IPS-15b (cell line): ENCODE measurements around the gene HAVCR1.
"Not testable (repeated sequence)": the region's sequence is repeated elsewhere in the genome, so short reads cannot be mapped to it uniquely, and the experiment has no call there.

Experiments
- H3K27me3 ChIP-seq: one replicate; pipeline ENCODE4 v1.6.1; 2013; ENCODE audit warnings: low read length; ENCODE audit not compliant: control insufficient read depth, insufficient read depth
- H3K36me3 ChIP-seq: one replicate; pipeline ENCODE4 v1.6.1; 2013; ENCODE audit warnings: low read length; ENCODE audit not compliant: control insufficient read depth, insufficient read depth
- H3K4me1 ChIP-seq: one replicate; pipeline ENCODE4 v1.6.1; 2013; ENCODE audit warnings: mild to moderate bottlenecking, low read length; ENCODE audit not compliant: control insufficient read depth, insufficient read depth
- H3K4me3 ChIP-seq: one replicate; pipeline ENCODE4 v1.5.1; 2013; ENCODE audit warnings: low read depth, low read length
- H3K9ac ChIP-seq: one replicate; pipeline ENCODE4 v1.6.1; 2013; ENCODE audit warnings: low read depth, mild to moderate bottlenecking, low read length
- H3K9me3 ChIP-seq: one replicate; pipeline ENCODE4 v1.6.1; 2013; ENCODE audit warnings: mild to moderate bottlenecking, low read length; ENCODE audit not compliant: control insufficient read depth, insufficient read depth

Gene HAVCR1

GRCh38 chr5:157068785-157069184, 9.9 kb upstream of the HAVCR1 start:
- no peak overlapping the region for H3K4me3 ChIP-seq
- H3K9ac ChIP-seq: no peak overlapping the region
- no peaks in the 10 kb centered on the region for H3K4me1 ChIP-seq
- no peaks in the 10 kb centered on the region for H3K36me3 ChIP-seq
- no peaks in the 10 kb centered on the region for H3K27me3 ChIP-seq
- H3K9me3 ChIP-seq: no peaks in the 10 kb centered on the region

GRCh38 chr5:157068339-157068738, 9.4 kb upstream of the HAVCR1 start:
- Histone ChIP-seq H3K4me1 (no peaks in the 10 kb centered on the region), H3K36me3 (no peaks in the 10 kb centered on the region), H3K9me3 (no peaks in the 10 kb centered on the region), H3K4me3 (no peak overlapping the region), H3K9ac (no peak overlapping the region), H3K27me3 (no peaks in the 10 kb centered on the region)

- Histone ChIP-seq H3K27me3 (no peaks in the 10 kb centered on the region), H3K4me3 (no peak overlapping the region), H3K4me1 (no peaks in the 10 kb centered on the region), H3K9me3 (no peaks in the 10 kb centered on the region), H3K36me3 (no peaks in the 10 kb centered on the region), H3K9ac (no peak overlapping the region)
Measured at GRCh38 chr5:157067005-157067404, 8.1 kb upstream of the HAVCR1 start.

GRCh38 chr5:157066080-157066479, 7.2 kb upstream of the HAVCR1 start:
- Histone ChIP-seq H3K9ac (no peak overlapping the region), H3K4me3 (no peak overlapping the region), H3K27me3 (no peaks in the 10 kb centered on the region), H3K4me1 (no peaks in the 10 kb centered on the region), H3K9me3 (no peaks in the 10 kb centered on the region), H3K36me3 (no peaks in the 10 kb centered on the region)

- H3K9me3 ChIP-seq: no peaks in the 10 kb centered on the region
- H3K27me3 ChIP-seq: no peaks in the 10 kb centered on the region
- no peak overlapping the region for H3K9ac ChIP-seq
- no peaks in the 10 kb centered on the region for H3K36me3 ChIP-seq
- no peak overlapping the region for H3K4me3 ChIP-seq
- H3K4me1 ChIP-seq: no peaks in the 10 kb centered on the region
Measured at GRCh38 chr5:157063776-157064430, 5.0 kb upstream of the HAVCR1 start.

- no peaks in the 10 kb centered on the region for H3K36me3 ChIP-seq
Measured at GRCh38 chr5:157059891-157060290, 975 bp upstream of the HAVCR1 start.

GRCh38 chr5:157057459-157058370, 1.2 kb downstream of the HAVCR1 start:
- Histone ChIP-seq H3K9ac (no peak overlapping the region), H3K27me3 (no peaks in the 10 kb centered on the region), H3K36me3 (no peaks in the 10 kb centered on the region), H3K4me1 (no peaks in the 10 kb centered on the region), H3K4me3 (no peak overlapping the region), H3K9me3 (no peaks in the 10 kb centered on the region)

More at GRCh38 chr5:157059891-157060290, 975 bp upstream of the HAVCR1 start:
- Histone ChIP-seq H3K4me3 (no peak overlapping the region), H3K27me3 (no peaks in the 10 kb centered on the region), H3K4me1 (no peaks in the 10 kb centered on the region), H3K9ac (no peak overlapping the region), H3K9me3 (no peaks in the 10 kb centered on the region)

- H3K4me1 ChIP-seq, H3K36me3 ChIP-seq, H3K4me3 ChIP-seq: not testable (repeated sequence)
Measured at GRCh38 chr5:157056848-157057247, 2.1 kb downstream of the HAVCR1 start.

GRCh38 chr5:157051604-157052245, 7.2 kb downstream of the HAVCR1 start:
- H3K9me3 ChIP-seq: no peaks in the 10 kb centered on the region
- no peaks in the 10 kb centered on the region for H3K36me3 ChIP-seq
- H3K4me1 ChIP-seq: no peaks in the 10 kb centered on the region
- no peaks in the 10 kb centered on the region for H3K27me3 ChIP-seq
- H3K4me3 ChIP-seq: no peak overlapping the region
- no peak overlapping the region for H3K9ac ChIP-seq

More at GRCh38 chr5:157056848-157057247, 2.1 kb downstream of the HAVCR1 start:
- H3K9me3 ChIP-seq, H3K27me3 ChIP-seq, H3K9ac ChIP-seq: not testable (repeated sequence)

GRCh38 chr5:157050050-157050449, 8.9 kb downstream of the HAVCR1 start:
- H3K4me1 ChIP-seq: no peaks in the 10 kb centered on the region
- H3K9me3 ChIP-seq: no peaks in the 10 kb centered on the region
- H3K9ac ChIP-seq: no peak overlapping the region
- H3K4me3 ChIP-seq: no peak overlapping the region
- H3K27me3 ChIP-seq: no peaks in the 10 kb centered on the region
- H3K36me3 ChIP-seq: no peaks in the 10 kb centered on the region

- Histone ChIP-seq H3K4me1 (no peaks in the 10 kb centered on the region), H3K9ac (no peak overlapping the region), H3K9me3 (no peaks in the 10 kb centered on the region), H3K4me3 (no peak overlapping the region), H3K27me3 (no peaks in the 10 kb centered on the region), H3K36me3 (no peaks in the 10 kb centered on the region)
Measured at GRCh38 chr5:157049605-157050004, 9.3 kb downstream of the HAVCR1 start.
